CD4-positive, alpha-beta T cell treated with Interleukin-17A for 1 hour (primary cell): ENCODE results near the gene RBPJL.

Experiments
- DNase-seq: peaks from one replicate; pipeline ENCODE4 v3.0.0-alpha.2; 2020

Gene RBPJL

GRCh38 chr20:45363611-45364492 is 57.2 kb downstream of the RBPJL start:
- DNase-seq = no peak

- DNase-seq = no peak
These were observed 58.9 kb downstream of the RBPJL start for GRCh38 chr20:45365444-45365970.

GRCh38 chr20:45366192-45366591 is 59.6 kb downstream of the RBPJL start:
- DNase-seq = no peak

GRCh38 chr20:45366631-45367030 is 60.0 kb downstream of the RBPJL start:
- DNase-seq = no peak

- no peak for DNase-seq
These were observed 60.5 kb downstream of the RBPJL start for GRCh38 chr20:45367126-45367525.
